K562 (cell line): Measurements from ENCODE around the gene ZNF77. TPM values are rescaled to one million over a fixed set of nuclear protein-coding genes. Genes with fewer than 3 reads are reported as not detected.
A peak's percentile ranks its signal among the peaks of the same experiment; 100 is the strongest.

Source experiments
- ARID2 ChIP-seq: fragments of 450-650 bp; IDR thresholded peaks from 2 replicates; pipeline ENCODE4 v1.6.1; 2017; ENCODE audit warnings: antibody characterized with exemption, mild to moderate bottlenecking
- BMI1 ChIP-seq: fragments of 150-350 bp; IDR thresholded peaks from 2 replicates; pipeline ENCODE4 v1.6.1; 2014; ENCODE audit warnings: low read length
- BRF2 ChIP-seq: IDR thresholded peaks from 3 replicates; pipeline ENCODE4 v1.6.1; 2011; ENCODE audit warnings: borderline replicate concordance, mild to moderate bottlenecking; ENCODE audit not compliant: insufficient read length, insufficient read depth
- CREM ChIP-seq: IDR thresholded peaks from 2 replicates; pipeline ENCODE4 v1.6.1; 2014; ENCODE audit warnings: antibody characterized with exemption, low read depth
- ETS2 ChIP-seq: IDR thresholded peaks from 2 replicates; pipeline ENCODE4 v1.6.1; 2016; ENCODE audit warnings: borderline replicate concordance, missing genetic modification characterization, mild to moderate bottlenecking, moderate library complexity, missing compliant biosample characterization; ENCODE audit not compliant: poor library complexity, severe bottlenecking
- EZH2 ChIP-seq: IDR thresholded peaks from 2 replicates; pipeline ENCODE4 v1.6.1; 2012; ENCODE audit warnings: low read depth, mild to moderate bottlenecking, inconsistent platforms, low read length, borderline replicate concordance
- IFI16 ChIP-seq: fragments of 250-450 bp; sonication (Bioruptor Pico); IDR thresholded peaks from 2 replicates; pipeline ENCODE4 v2.1.2; 2022; ENCODE audit warnings: mild to moderate bottlenecking, inconsistent platforms
- KAT7 ChIP-seq: sonication (generic); formaldehyde crosslinking; IDR thresholded peaks from 2 replicates; pipeline ENCODE4 v1.8.0; 2022; ENCODE audit warnings: missing genetic modification reagents, mild to moderate bottlenecking, borderline replicate concordance
- KDM4B ChIP-seq, 2 experiments: fragments of 450-650 bp in 1 of 2; sonication (generic) in 1 of 2; IDR thresholded peaks; 2 replicates each; pipeline ENCODE4 v1.6.1; 2016 to 2017; ENCODE audit warnings: borderline replicate concordance in 2 of 2, antibody characterized with exemption in 1 of 2, low read depth in 1 of 2, mild to moderate bottlenecking in 1 of 2
- KDM5B ChIP-seq: fragments of 200-600 bp; sonication (generic); IDR thresholded peaks from 2 replicates; pipeline ENCODE4 v1.6.1; 2012; ENCODE audit warnings: low read depth, mild to moderate bottlenecking, moderate library complexity, low read length, control low read depth, inconsistent platforms; ENCODE audit not compliant: insufficient replicate concordance
- MAX ChIP-seq: sonication (generic); formaldehyde crosslinking; IDR thresholded peaks from 2 replicates; pipeline ENCODE4 v1.9.0; 2022; ENCODE audit warnings: mild to moderate bottlenecking, missing genetic modification reagents
- PPARD ChIP-seq: fragments of 250-450 bp; sonication (Bioruptor Pico); IDR thresholded peaks from 2 replicates; pipeline ENCODE4 v1.8.0; 2022; ENCODE audit warnings: inconsistent platforms, mild to moderate bottlenecking, moderate library complexity
- RBBP5 ChIP-seq: fragments of 200-600 bp; sonication (generic); IDR thresholded peaks from 2 replicates; pipeline ENCODE4 v1.6.1; 2012; ENCODE audit warnings: borderline replicate concordance, mild to moderate bottlenecking, low read length, control low read depth, inconsistent platforms; ENCODE audit not compliant: insufficient read depth, poor library complexity, severe bottlenecking
- RBM22 ChIP-seq: fragments of 200-400 bp; formaldehyde crosslinking; IDR thresholded peaks from 2 replicates; pipeline ENCODE4 v1.6.1; 2018; ENCODE audit warnings: low read length, low read depth; ENCODE audit not compliant: poor library complexity, severe bottlenecking
- SRSF7 ChIP-seq: fragments of 200-400 bp; formaldehyde crosslinking; optimal IDR thresholded peaks from 2 replicates; pipeline ENCODE3; 2017; ENCODE audit warnings: mild to moderate bottlenecking, low read depth, low read length
- SUPT5H ChIP-seq: fragments of 450-650 bp; IDR thresholded peaks from 2 replicates; pipeline ENCODE4 v1.6.1; 2016
- ZNF436 ChIP-seq: fragments of 250-450, 450-650 bp; sonication (Bioruptor Pico); formaldehyde crosslinking; IDR thresholded peaks from 2 replicates; pipeline ENCODE4 v1.7.0; 2020; ENCODE audit warnings: mild to moderate bottlenecking
- ZNF609 ChIP-seq: sonication (generic); formaldehyde crosslinking; IDR thresholded peaks from 2 replicates; pipeline ENCODE4 v1.8.1; 2023; ENCODE audit warnings: missing genetic modification reagents, mild to moderate bottlenecking, borderline replicate concordance
- ZNF740 ChIP-seq, 3 experiments: fragments of 200-800 bp in 1 of 3; sonication (Bioruptor generic) in 1 of 3; sonication (generic) in 1 of 3; formaldehyde crosslinking in 1 of 3; IDR thresholded peaks; 2 replicates each; pipeline versions ENCODE4 v1.6.1 to v1.8.0; 2016 to 2022; ENCODE audit warnings: mild to moderate bottlenecking in 2 of 3, missing compliant biosample characterization in 2 of 3, missing genetic modification characterization in 2 of 3, missing genetic modification reagents in 1 of 3
- polyA plus RNA-seq, 8 experiments: library from polyadenylated mRNA; depleted of rRNA in 4 of 8; stranded (reverse) in 5 of 8; unstranded in 3 of 8; fragments of >200 nt; fragmentation: Nextera tagmentation in 2 of 8; fragmentation: Illumina TruSeq in 1 of 8; extraction: Ambion mirVana in 2 of 8; extraction: Trizol in 1 of 8; gene quantifications; 2 replicates each; pipeline versions ENCODE4 v1.2.1 to v1.2.3, GENCODE V29; 2011 to 2014; ENCODE audit warnings: inconsistent platforms in 1 of 8, missing spikeins in 1 of 8
- total RNA-seq, 7 experiments: library from RNA; depleted of rRNA in 6 of 7; stranded (reverse); fragments of >200 nt in 6 of 7; fragmentation: Illumina TruSeq in 2 of 7; extraction: Trizol in 2 of 7; gene quantifications; 2 replicates each; pipeline versions ENCODE4 v1.2.1 to v1.2.3, GENCODE V29; 2011 to 2021; ENCODE audit warnings: low replicate concordance in 1 of 7

The ZNF77 gene
- total and polyA plus RNA-seq, 9 of the 15 experiments (the other 6 are each of a cell fraction or from before 2014, with no cell fraction given), result 4.3 to 14.5 (median 7.7) TPM

- TF ChIP-seq PPARD (no peak), KDM5B (no peak), BMI1 (no peak), SUPT5H (no peak), RBM22 (no peak), KAT7 (CRISPR knock-in tag) (no peak), ZNF436 (CRISPR knock-in tag) (no peak), SRSF7 (no peak), KDM4B (IDR thresholded peaks at IDR 0.05; ENCODE audit: borderline replicate concordance in 2 of 2, low read depth in 1 of 2) (no peak), EZH2 (no peak), RBBP5 (no peak), ZNF609 (CRISPR knock-in tag) (no peak), ZNF740 (CRISPR knock-in tag; IDR thresholded peaks at IDR 0.05) (no peak), ZNF740 (tag; IDR thresholded peaks at IDR 0.05) (no peak), IFI16 (CRISPR knock-in tag) (no peak), ARID2 (peak; percentile 77), ETS2 (tag) (no peak), BRF2 (no peak), MAX (CRISPR knock-in tag) (no peak), CREM (peak; percentile 97)
Observed at GRCh38 chr19:2962018-2962670, 17.4 kb upstream of the ZNF77 start (continued).
